Hepatocyte (in vitro differentiated cells): ENCODE measurements around the gene B4GALNT4. TPM values are rescaled to one million over a fixed set of nuclear protein-coding genes. Genes with fewer than 3 reads are reported as not detected.

Experiments
- DNase-seq: peaks from one replicate; pipeline ENCODE4 v3.0.0-alpha.2; 2016; ENCODE audit warnings: low spot score
- H2AFZ ChIP-seq: fragments of 200-600 bp; sonication (generic); 2 replicates; pipeline ENCODE4 v1.6.0; 2016; ENCODE audit warnings: antibody characterized with exemption, mild to moderate bottlenecking
- H3K27ac ChIP-seq: fragments of 200-600 bp; sonication (generic); 2 replicates; pipeline ENCODE4 v1.5.1; 2016; ENCODE audit warnings: mild to moderate bottlenecking
- H3K27me3 ChIP-seq: fragments of 200-600 bp; sonication (generic); 2 replicates; pipeline ENCODE4 v1.6.1; 2016
- H3K36me3 ChIP-seq: fragments of 200-600 bp; sonication (generic); replicated peaks from 2 replicates; pipeline ENCODE4 v1.5.1; 2016; ENCODE audit warnings: low read depth; ENCODE audit not compliant: insufficient read depth
- H3K4me1 ChIP-seq: fragments of 200-600 bp; sonication (generic); 2 replicates; pipeline ENCODE4 v1.5.1; 2016; ENCODE audit warnings: mild to moderate bottlenecking, moderate library complexity; ENCODE audit not compliant: insufficient read depth
- H3K4me2 ChIP-seq: fragments of 200-600 bp; sonication (generic); 2 replicates; pipeline ENCODE4 v1.6.0; 2016
- H3K4me3 ChIP-seq: fragments of 200-600 bp; sonication (generic); 2 replicates; pipeline ENCODE4 v1.5.1; 2016; ENCODE audit warnings: mild to moderate bottlenecking
- H3K79me2 ChIP-seq: fragments of 200-600 bp; sonication (generic); 2 replicates; pipeline ENCODE4 v1.6.0; 2017; ENCODE audit warnings: mild to moderate bottlenecking
- H3K9me2 ChIP-seq: fragments of 200-600 bp; sonication (generic); replicated peaks from 2 replicates; pipeline ENCODE4 v1.6.0; 2017; ENCODE audit warnings: mild to moderate bottlenecking; ENCODE audit not compliant: insufficient read depth
- H3K9me3 ChIP-seq: fragments of 200-600 bp; sonication (generic); 2 replicates; pipeline ENCODE4 v1.5.1; 2016; ENCODE audit warnings: low read depth, mild to moderate bottlenecking
- H4K20me1 ChIP-seq: fragments of 200-600 bp; sonication (generic); 2 replicates; pipeline ENCODE4 v1.6.0; 2016; ENCODE audit warnings: mild to moderate bottlenecking; ENCODE audit not compliant: insufficient read depth, poor library complexity, severe bottlenecking
- CTCF ChIP-seq: fragments of 200-600 bp; sonication (generic); IDR thresholded peaks from 2 replicates; pipeline ENCODE4 v1.5.1; 2016; ENCODE audit warnings: antibody characterized with exemption, mild to moderate bottlenecking; ENCODE audit not compliant: poor library complexity
- EZH2 ChIP-seq: fragments of 200-600 bp; sonication (generic); IDR thresholded peaks from 2 replicates; pipeline ENCODE4 v1.6.1; 2016; ENCODE audit warnings: antibody characterized with exemption, mild to moderate bottlenecking, borderline replicate concordance
- EZH2phosphoT487 ChIP-seq: fragments of 200-600 bp; sonication (generic); IDR thresholded peaks from one replicate; pipeline ENCODE4 v1.6.1; 2018; ENCODE audit warnings: antibody characterized with exemption, mild to moderate bottlenecking, low read depth, moderate library complexity; ENCODE audit not compliant: unreplicated experiment, severe bottlenecking
- WGBS: methylation state at CpG from one replicate; pipeline ENCODE4 v1.1.6; 2016; ENCODE audit warnings: low lambda C conversion rate; ENCODE audit errors: missing lambda C conversion rate; 5-methylcytosine and 5-hydroxymethylcytosine counted together
- polyA plus RNA-seq: library from polyadenylated mRNA; unstranded; fragments of >200 nt; fragmentation: Nextera tagmentation; extraction: Ambion mirVana; gene quantifications from 2 replicates; pipeline ENCODE4 v1.2.1, GENCODE V29; 2016
- total RNA-seq: library from RNA; depleted of rRNA; stranded (reverse); fragments of >200 nt; gene quantifications from 2 replicates; pipeline ENCODE4 v1.2.3, GENCODE V29; 2014

B4GALNT4 gene
- total and polyA plus RNA-seq, 2 experiments from 2014 or later, result 30.0 to 38.8 TPM

- Histone ChIP-seq H2AFZ (no peak overlapping the region), H4K20me1 (no peaks in the 10 kb centered on the region), H3K4me3 (no peak overlapping the region), H3K79me2 (no peaks in the 10 kb centered on the region), H3K36me3 (no peaks in the 10 kb centered on the region), H3K27me3 (no peaks in the 10 kb centered on the region), H3K4me2 (no peak overlapping the region), H3K9me3 (no peaks in the 10 kb centered on the region), H3K4me1 (no peaks in the 10 kb centered on the region), H3K27ac (no peak overlapping the region), H3K9me2 (no peaks in the 10 kb centered on the region)
- no peak for DNase-seq
- 99% methylated on average over 11 of the region's 11 CpGs for WGBS
- TF ChIP-seq CTCF (no peak), EZH2 (no peak), EZH2phosphoT487 (no peak)
These were observed 12.9 kb downstream of the B4GALNT4 start for GRCh38 chr11:382081-382629.

GRCh38 chr11:383431-383830 is 14.1 kb downstream of the B4GALNT4 start:
- H3K4me2 ChIP-seq, result no peak overlapping the region
- no peak overlapping the region for H2AFZ ChIP-seq
- no peak overlapping the region for H3K4me3 ChIP-seq
- no peaks in the 10 kb centered on the region for H3K9me2 ChIP-seq
- H3K27me3 ChIP-seq, result no peaks in the 10 kb centered on the region
- no peaks in the 10 kb centered on the region for H3K79me2 ChIP-seq
- no peak overlapping the region for H3K27ac ChIP-seq
- no peaks in the 10 kb centered on the region for H4K20me1 ChIP-seq
- H3K36me3 ChIP-seq, result no peaks in the 10 kb centered on the region
- TF ChIP-seq CTCF (no peak), EZH2 (no peak), EZH2phosphoT487 (no peak)
- no peak for DNase-seq
- H3K4me1 ChIP-seq, result no peaks in the 10 kb centered on the region
- 93% methylated on average over 14 of the region's 14 CpGs for WGBS
- no peaks in the 10 kb centered on the region for H3K9me3 ChIP-seq

GRCh38 chr11:384511-384910 is 15.2 kb downstream of the B4GALNT4 start:
- H3K4me3 ChIP-seq, result no peak overlapping the region

More at GRCh38 chr11:384511-384910, 15.2 kb downstream of the B4GALNT4 start:
- Histone ChIP-seq H3K79me2 (no peaks in the 10 kb centered on the region), H3K9me3 (no peaks in the 10 kb centered on the region), H3K27me3 (no peaks in the 10 kb centered on the region), H2AFZ (no peak overlapping the region), H3K27ac (no peak overlapping the region), H3K9me2 (no peaks in the 10 kb centered on the region), H4K20me1 (no peaks in the 10 kb centered on the region), H3K36me3 (no peaks in the 10 kb centered on the region), H3K4me1 (no peaks in the 10 kb centered on the region), H3K4me2 (no peak overlapping the region)
- TF ChIP-seq CTCF, result no peak
- no peak for TF ChIP-seq EZH2phosphoT487
- TF ChIP-seq EZH2, result no peak
- no peak for DNase-seq
- 91% methylated on average over 14 of the region's 16 CpGs for WGBS
